ENCODE measurements around the gene PHKG1.
"Not testable (repeated sequence)": the region's sequence is repeated elsewhere in the genome, so short reads cannot be mapped to it uniquely, and the experiment has no call there.

DNA sequence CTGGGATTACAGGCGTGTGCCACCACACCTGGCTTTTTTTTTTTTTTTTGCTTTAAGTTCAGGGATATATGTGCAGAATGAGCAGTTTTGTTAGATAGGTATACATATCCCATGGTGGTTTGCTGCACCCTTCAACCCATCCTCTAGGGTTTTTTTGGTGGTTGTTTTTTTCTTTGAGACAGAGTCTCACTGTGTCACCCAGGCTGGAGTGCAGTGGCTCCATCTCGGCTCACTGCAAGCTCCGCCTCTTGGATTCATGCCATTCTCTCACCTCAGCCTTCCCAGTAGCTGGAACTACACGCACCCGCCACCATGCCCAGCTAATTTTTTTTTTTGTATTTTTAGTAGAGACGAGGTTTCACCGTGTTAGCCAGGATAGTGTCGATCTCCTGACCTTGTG lies 44.0 kb downstream of the PHKG1 start:
- TF ChIP-seq, protein P1, sequence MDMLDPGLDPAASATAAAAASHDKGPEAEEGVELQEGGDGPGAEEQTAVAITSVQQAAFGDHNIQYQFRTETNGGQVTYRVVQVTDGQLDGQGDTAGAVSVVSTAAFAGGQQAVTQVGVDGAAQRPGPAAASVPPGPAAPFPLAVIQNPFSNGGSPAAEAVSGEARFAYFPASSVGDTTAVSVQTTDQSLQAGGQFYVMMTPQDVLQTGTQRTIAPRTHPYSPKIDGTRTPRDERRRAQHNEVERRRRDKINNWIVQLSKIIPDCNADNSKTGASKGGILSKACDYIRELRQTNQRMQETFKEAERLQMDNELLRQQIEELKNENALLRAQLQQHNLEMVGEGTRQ (CRISPR knock-in tag; IDR thresholded peaks at IDR 0.05): not testable (repeated sequence)
- TF ChIP-seq, protein P2, sequence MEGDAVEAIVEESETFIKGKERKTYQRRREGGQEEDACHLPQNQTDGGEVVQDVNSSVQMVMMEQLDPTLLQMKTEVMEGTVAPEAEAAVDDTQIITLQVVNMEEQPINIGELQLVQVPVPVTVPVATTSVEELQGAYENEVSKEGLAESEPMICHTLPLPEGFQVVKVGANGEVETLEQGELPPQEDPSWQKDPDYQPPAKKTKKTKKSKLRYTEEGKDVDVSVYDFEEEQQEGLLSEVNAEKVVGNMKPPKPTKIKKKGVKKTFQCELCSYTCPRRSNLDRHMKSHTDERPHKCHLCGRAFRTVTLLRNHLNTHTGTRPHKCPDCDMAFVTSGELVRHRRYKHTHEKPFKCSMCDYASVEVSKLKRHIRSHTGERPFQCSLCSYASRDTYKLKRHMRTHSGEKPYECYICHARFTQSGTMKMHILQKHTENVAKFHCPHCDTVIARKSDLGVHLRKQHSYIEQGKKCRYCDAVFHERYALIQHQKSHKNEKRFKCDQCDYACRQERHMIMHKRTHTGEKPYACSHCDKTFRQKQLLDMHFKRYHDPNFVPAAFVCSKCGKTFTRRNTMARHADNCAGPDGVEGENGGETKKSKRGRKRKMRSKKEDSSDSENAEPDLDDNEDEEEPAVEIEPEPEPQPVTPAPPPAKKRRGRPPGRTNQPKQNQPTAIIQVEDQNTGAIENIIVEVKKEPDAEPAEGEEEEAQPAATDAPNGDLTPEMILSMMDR (IDR thresholded peaks at IDR 0.05): not testable (repeated sequence)
- TF ChIP-seq, protein P3, sequence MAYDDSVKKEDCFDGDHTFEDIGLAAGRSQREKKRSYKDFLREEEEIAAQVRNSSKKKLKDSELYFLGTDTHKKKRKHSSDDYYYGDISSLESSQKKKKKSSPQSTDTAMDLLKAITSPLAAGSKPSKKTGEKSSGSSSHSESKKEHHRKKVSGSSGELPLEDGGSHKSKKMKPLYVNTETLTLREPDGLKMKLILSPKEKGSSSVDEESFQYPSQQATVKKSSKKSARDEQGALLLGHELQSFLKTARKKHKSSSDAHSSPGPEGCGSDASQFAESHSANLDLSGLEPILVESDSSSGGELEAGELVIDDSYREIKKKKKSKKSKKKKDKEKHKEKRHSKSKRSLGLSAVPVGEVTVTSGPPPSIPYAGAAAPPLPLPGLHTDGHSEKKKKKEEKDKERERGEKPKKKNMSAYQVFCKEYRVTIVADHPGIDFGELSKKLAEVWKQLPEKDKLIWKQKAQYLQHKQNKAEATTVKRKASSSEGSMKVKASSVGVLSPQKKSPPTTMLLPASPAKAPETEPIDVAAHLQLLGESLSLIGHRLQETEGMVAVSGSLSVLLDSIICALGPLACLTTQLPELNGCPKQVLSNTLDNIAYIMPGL (CRISPR knock-in tag; IDR thresholded peaks at IDR 0.05): not testable (repeated sequence)
- TF ChIP-seq, protein P4, sequence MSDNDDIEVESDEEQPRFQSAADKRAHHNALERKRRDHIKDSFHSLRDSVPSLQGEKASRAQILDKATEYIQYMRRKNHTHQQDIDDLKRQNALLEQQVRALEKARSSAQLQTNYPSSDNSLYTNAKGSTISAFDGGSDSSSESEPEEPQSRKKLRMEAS (CRISPR knock-in tag; IDR thresholded peaks at IDR 0.05): not testable (repeated sequence)
- TF ChIP-seq JAZF1 (CRISPR knock-in tag; IDR thresholded peaks at IDR 0.05); SP1 (CRISPR knock-in tag; conservative IDR thresholded peaks at IDR 0.05); NR2C2 (CRISPR knock-in tag; IDR thresholded peaks at IDR 0.05); ZNF232 (CRISPR knock-in tag; IDR thresholded peaks at IDR 0.05); CBFB (CRISPR knock-in tag; IDR thresholded peaks at IDR 0.05; ENCODE audit: low read depth); MYBL2 (CRISPR knock-in tag; IDR thresholded peaks at IDR 0.05); ZNF263 (CRISPR knock-in tag; IDR thresholded peaks at IDR 0.05; ENCODE audit: low read depth): not testable (repeated sequence)
- TF ChIP-seq, protein P5, sequence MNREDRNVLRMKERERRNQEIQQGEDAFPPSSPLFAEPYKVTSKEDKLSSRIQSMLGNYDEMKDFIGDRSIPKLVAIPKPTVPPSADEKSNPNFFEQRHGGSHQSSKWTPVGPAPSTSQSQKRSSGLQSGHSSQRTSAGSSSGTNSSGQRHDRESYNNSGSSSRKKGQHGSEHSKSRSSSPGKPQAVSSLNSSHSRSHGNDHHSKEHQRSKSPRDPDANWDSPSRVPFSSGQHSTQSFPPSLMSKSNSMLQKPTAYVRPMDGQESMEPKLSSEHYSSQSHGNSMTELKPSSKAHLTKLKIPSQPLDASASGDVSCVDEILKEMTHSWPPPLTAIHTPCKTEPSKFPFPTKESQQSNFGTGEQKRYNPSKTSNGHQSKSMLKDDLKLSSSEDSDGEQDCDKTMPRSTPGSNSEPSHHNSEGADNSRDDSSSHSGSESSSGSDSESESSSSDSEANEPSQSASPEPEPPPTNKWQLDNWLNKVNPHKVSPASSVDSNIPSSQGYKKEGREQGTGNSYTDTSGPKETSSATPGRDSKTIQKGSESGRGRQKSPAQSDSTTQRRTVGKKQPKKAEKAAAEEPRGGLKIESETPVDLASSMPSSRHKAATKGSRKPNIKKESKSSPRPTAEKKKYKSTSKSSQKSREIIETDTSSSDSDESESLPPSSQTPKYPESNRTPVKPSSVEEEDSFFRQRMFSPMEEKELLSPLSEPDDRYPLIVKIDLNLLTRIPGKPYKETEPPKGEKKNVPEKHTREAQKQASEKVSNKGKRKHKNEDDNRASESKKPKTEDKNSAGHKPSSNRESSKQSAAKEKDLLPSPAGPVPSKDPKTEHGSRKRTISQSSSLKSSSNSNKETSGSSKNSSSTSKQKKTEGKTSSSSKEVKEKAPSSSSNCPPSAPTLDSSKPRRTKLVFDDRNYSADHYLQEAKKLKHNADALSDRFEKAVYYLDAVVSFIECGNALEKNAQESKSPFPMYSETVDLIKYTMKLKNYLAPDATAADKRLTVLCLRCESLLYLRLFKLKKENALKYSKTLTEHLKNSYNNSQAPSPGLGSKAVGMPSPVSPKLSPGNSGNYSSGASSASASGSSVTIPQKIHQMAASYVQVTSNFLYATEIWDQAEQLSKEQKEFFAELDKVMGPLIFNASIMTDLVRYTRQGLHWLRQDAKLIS (CRISPR knock-in tag; IDR thresholded peaks at IDR 0.05; ENCODE audit: borderline replicate concordance): not testable (repeated sequence)
- TF ChIP-seq, protein P6, sequence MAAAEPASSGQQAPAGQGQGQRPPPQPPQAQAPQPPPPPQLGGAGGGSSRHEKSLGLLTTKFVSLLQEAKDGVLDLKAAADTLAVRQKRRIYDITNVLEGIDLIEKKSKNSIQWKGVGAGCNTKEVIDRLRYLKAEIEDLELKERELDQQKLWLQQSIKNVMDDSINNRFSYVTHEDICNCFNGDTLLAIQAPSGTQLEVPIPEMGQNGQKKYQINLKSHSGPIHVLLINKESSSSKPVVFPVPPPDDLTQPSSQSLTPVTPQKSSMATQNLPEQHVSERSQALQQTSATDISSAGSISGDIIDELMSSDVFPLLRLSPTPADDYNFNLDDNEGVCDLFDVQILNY (CRISPR knock-in tag; IDR thresholded peaks at IDR 0.05): not testable (repeated sequence)

Measured in WTC11 (cell line).